SJSA1 (cell line): Measurements from ENCODE around the gene RHBDD1. TPM values are rescaled to one million over a fixed set of nuclear protein-coding genes. Genes with fewer than 3 reads are reported as not detected.
A peak's percentile ranks its signal among the peaks of the same experiment; 100 is the strongest.
"Not testable (repeated sequence)": the region's sequence is repeated elsewhere in the genome, so short reads cannot be mapped to it uniquely, and the experiment has no call there.

Source experiments
- DNase-seq, 2 experiments: peaks; one replicate each; pipeline ENCODE4 v3.0.0-alpha.2; 2015 to 2020; ENCODE audit warnings: low spot score in 2 of 2, low read depth in 1 of 2
- H3K27ac ChIP-seq: fragments of 250-450 bp; sonication (Bioruptor Pico); 2 replicates; pipeline ENCODE4 v1.5.1; 2020; ENCODE audit warnings: mild to moderate bottlenecking, moderate library complexity
- H3K27me3 ChIP-seq: fragments of 250-450 bp; sonication (Bioruptor Pico); replicated peaks from 2 replicates; pipeline ENCODE4 v1.5.1; 2020; ENCODE audit warnings: mild to moderate bottlenecking, moderate library complexity
- H3K36me3 ChIP-seq: fragments of 250-450 bp; sonication (Bioruptor Pico); 2 replicates; pipeline ENCODE4 v1.5.1; 2020; ENCODE audit warnings: mild to moderate bottlenecking
- H3K4me1 ChIP-seq: fragments of 250-450 bp; sonication (Bioruptor Pico); replicated peaks from 2 replicates; pipeline ENCODE4 v1.6.1; 2021; ENCODE audit warnings: mild to moderate bottlenecking
- H3K4me3 ChIP-seq: fragments of 250-450 bp; sonication (Bioruptor Pico); 2 replicates; pipeline ENCODE4 v1.5.1; 2020; ENCODE audit warnings: mild to moderate bottlenecking
- H3K9me3 ChIP-seq: fragments of 250-450 bp; sonication (Bioruptor Pico); replicated peaks from 2 replicates; pipeline ENCODE4 v1.5.1; 2020; ENCODE audit warnings: mild to moderate bottlenecking
- total RNA-seq: library from RNA; depleted of rRNA; stranded (reverse); fragments of >200 nt; shearing (Covaris generic); gene quantifications from 2 replicates; pipeline ENCODE4 v1.2.3, GENCODE V29; 2014

The RHBDD1 gene
- total RNA-seq, 1 experiment from 2014 or later = 10.1 TPM

DNA sequence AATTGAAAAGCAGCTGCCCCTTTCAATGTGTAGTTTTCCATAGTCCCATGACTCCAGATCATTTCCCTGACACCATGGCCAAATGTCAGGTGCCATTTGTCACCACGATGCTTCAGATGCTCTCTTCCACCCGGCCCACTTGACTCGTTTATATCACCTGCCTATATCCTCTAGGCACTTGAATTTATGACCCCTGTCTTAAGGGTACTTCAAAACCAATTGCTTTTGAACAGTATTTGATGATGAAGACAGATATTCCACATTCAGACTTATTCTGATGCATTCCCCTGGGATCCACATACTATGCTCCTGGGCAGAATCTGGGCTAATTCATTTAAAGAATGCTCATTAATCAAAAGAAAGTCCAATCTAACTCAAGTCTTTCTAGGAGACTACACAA, 16.9 kb upstream of the RHBDD1 start:
- no peaks in the 10 kb centered on the region; the same call in 1 of the 2 replicates for H3K27me3 ChIP-seq

DNA sequence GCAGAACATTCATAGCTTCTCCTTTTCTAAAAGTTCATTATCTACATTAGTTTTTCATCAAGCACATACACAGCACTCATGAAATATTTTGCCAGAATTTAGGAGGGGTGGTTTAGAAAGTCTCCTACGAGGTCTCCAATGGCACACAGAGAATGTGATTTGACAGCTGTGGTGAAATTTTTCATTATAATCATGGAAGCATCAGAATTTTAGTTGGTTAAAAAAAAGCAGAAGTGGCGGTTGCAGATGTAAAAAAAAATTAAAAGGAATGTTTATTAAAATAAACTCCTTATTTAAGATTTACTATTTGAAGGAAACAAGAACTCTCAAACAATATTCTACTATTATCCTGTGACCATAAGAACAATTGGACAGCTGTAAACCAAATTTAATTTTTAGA, 10.8 kb upstream of the RHBDD1 start:
- DNase-seq = no peak
- H3K4me1 ChIP-seq = no peaks in the 10 kb centered on the region
- no peaks in the 10 kb centered on the region for H3K9me3 ChIP-seq
- H3K36me3 ChIP-seq = no peaks in the 10 kb centered on the region
- H3K27me3 ChIP-seq = no peaks in the 10 kb centered on the region
- H3K4me3 ChIP-seq = no peak overlapping the region
- no peak overlapping the region for H3K27ac ChIP-seq

More for the DNA sequence above, 16.9 kb upstream of the RHBDD1 start:
- H3K27ac ChIP-seq = no peak overlapping the region
- no peaks in the 10 kb centered on the region; the same call in 1 of the 2 replicates for H3K36me3 ChIP-seq
- H3K9me3 ChIP-seq = no peaks in the 10 kb centered on the region
- no peak overlapping the region for H3K4me3 ChIP-seq
- DNase-seq = no peak
- no peaks in the 10 kb centered on the region for H3K4me1 ChIP-seq

DNA sequence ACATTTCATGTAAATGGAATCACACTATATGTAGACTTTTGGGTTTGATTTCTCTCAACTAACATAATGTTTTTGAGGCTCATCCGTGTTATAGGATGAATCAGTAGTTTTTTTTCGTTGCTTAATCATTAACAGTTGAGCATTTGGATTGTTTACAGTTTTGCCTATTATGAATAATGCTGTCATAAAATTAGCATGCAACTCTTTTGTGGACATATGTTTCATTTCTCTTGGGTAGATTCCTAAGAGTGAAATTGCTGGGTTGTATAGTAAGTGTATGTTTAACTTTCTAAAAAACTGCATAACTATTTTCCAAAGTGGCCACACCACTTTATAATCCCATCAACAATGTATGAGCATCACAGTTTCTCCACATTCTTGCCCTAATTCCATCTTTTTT, 7.7 kb upstream of the RHBDD1 start:
- no peak for DNase-seq
- Histone ChIP-seq H3K9me3 (no peaks in the 10 kb centered on the region), H3K27me3 (no peaks in the 10 kb centered on the region), H3K4me1 (no peaks in the 10 kb centered on the region), H3K27ac (no peak overlapping the region), H3K36me3 (no peaks in the 10 kb centered on the region), H3K4me3 (no peak overlapping the region)

DNA sequence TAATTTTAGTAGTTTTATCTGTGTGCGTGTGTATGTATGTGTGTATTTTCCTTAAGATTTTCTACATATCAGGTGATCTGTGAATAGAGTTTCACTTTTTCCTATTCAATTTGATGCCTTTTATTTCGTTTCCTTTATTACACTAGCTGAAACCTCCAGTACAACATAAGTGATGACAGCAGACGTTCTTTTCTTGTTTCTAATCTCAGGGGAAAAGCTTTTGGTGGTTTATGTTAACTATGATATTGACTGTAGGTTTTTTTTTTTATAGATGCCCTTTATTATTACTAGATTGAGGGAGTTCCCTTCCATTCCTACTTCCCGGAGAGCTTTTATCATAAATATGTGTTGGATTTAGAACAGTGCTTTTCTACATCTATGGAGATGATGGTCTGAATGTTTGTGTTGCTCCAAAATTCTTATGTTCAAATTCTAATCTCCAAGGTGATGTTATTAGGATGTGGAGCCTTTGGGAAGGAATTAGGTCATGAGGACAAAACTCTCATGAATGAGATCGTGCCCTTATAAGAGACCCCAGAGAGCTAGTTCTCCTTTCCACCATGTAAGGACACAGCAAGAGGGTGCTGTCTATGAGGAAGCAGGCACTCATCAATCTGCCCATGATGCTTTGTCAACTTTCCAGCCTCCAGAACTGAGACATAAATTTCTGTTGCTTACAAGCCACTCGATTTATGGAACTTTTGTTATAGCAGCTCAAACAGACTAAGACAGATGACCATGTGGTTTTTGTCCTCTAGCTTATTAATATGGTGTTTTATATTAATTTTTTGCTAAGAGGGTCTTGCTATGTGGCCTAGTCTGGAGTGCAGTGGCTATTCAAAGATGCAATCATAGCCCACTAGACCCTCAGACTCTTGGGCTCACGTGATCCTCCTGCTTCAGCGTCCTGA, 5.9 kb upstream of the RHBDD1 start:
- no peak overlapping the region for H3K27ac ChIP-seq
- no peaks in the 10 kb centered on the region for H3K36me3 ChIP-seq
- no peaks in the 10 kb centered on the region for H3K9me3 ChIP-seq
- no peak for DNase-seq
- H3K27me3 ChIP-seq = no peaks in the 10 kb centered on the region
- no peaks in the 10 kb centered on the region for H3K4me1 ChIP-seq
- no peak overlapping the region for H3K4me3 ChIP-seq

DNA sequence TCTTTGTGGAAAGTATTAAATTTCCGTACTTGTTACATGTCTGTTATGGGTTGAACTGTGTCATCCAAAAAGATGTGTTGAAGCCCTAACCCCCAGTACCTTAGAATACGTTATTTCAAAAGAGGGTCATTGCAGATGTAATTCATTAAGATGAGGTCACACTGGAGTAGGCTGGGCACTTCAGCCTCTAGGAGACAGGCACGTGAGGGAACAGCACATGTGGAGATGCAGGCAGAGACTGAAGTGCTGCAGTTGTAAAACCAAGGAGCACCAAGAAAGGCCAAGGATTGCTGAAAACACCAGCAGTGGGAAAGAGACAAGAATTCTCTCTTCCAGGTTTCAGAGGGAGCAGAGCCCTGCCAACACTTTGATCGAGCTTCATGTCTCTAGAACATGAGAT, 4.6 kb upstream of the RHBDD1 start:
- no peak for DNase-seq
- peaks cover 3% of the 10 kb centered on the region; the same call in 1 of the 2 replicates for H3K9me3 ChIP-seq
- peaks cover 6% of the 10 kb centered on the region for H3K4me1 ChIP-seq
- no peak overlapping the region for H3K27ac ChIP-seq
- H3K4me3 ChIP-seq = no peak overlapping the region
- H3K36me3 ChIP-seq = peaks cover 3% of the 10 kb centered on the region; the same call in 1 of the 2 replicates
- no peaks in the 10 kb centered on the region for H3K27me3 ChIP-seq

DNA sequence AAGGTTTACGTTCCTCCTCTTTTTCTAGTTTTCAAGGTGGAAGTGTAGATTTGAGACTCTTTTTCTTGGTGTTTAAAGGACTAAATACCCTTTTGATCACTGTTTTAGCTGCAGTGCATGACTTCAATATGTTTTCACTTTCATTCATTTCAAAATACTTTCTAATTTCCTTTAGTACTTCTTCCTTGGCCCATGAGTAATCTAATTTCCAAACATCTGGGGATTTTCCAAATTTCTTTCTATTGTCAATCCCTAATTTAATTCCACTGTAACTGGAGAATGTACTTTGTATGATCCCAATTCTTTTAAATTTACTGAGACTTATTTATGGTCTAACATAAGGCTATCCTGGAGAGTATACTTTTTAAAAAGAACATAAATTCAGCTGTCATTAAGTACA, 3.8 kb upstream of the RHBDD1 start:
- no peak overlapping the region for H3K4me3 ChIP-seq
- no peak overlapping the region for H3K27ac ChIP-seq
- H3K27me3 ChIP-seq = no peaks in the 10 kb centered on the region
- peaks cover 3% of the 10 kb centered on the region; the same call in 1 of the 2 replicates for H3K9me3 ChIP-seq
- H3K4me1 ChIP-seq = peaks cover 10% of the 10 kb centered on the region
- peaks cover 3% of the 10 kb centered on the region; the same call in 1 of the 2 replicates for H3K36me3 ChIP-seq
- no peak for DNase-seq

DNA sequence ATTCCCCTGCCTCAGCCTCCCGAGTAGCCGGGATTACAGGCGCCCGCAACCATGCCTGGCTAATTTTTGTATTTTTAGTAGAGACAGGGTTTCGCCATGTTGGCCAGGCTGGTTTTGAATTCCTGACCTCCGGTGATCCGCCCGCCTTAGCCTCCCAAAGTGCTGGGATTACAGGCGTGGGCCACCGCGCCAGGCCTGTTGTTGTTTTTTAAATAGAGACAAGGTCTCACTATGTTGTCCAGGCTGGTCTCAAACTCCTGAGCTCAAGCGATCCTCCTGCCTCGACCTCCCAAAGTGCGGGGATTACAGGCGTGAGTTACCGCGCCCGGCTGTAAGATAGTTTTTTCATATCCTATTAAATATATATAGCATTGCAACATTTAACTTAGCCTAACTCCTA, 974 bp upstream of the RHBDD1 start:
- H3K27ac ChIP-seq, H3K9me3 ChIP-seq, H3K27me3 ChIP-seq, DNase-seq, H3K4me3 ChIP-seq: not testable (repeated sequence)
- H3K4me1 ChIP-seq = peaks cover 27% of the 10 kb centered on the region
- H3K36me3 ChIP-seq = peaks cover 11% of the 10 kb centered on the region

DNA sequence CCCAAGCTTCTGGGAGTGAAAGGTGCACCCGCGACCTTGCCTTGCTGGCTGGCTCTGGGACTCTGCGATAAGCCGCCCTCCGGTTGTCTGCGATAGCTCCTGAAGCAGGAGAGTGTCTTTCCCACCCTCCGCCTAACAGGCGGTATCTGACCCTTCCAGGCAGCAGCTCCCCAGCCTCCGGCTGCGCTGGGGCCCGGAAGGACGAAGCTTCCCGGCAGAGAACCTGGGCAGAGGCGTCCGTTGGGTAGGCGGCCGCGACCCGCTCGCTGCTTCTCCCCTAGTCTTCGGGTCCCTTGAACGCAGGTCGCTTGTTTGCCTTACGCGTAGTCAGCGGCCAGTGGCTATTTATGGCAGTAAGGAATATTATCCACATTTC, 446 bp upstream of the RHBDD1 start:
- H3K27me3 ChIP-seq = no peaks in the 10 kb centered on the region
- H3K4me1 ChIP-seq = peaks cover 27% of the 10 kb centered on the region
- peaks cover 3% of the 10 kb centered on the region; the same call in 1 of the 2 replicates for H3K9me3 ChIP-seq
- peaks cover 11% of the 10 kb centered on the region for H3K36me3 ChIP-seq
- H3K4me3 ChIP-seq = peak overlapping the region; percentile 78
- peak overlapping the region; percentile 85 for H3K27ac ChIP-seq
- DNase-seq = peak in 1 of 2 experiments; percentile 43

DNA sequence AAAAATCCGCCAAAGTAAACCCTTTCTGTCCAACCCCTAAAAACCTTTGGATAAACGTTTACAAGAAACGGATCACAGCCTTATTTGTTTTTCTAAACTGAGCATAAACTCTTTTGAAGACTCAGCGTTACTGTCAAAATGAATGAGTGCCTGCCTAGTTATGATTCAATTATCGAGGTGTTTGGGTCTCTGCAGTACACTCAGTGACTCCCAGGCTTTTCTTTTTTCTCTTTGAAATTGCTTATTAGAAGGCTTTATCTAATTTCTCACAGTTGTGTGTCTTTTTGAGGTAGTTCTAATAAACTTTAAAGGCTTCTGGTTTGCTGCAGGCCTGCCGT, 663 bp downstream of the RHBDD1 start:
- Histone ChIP-seq H3K36me3 (peaks cover 11% of the 10 kb centered on the region), H3K27ac (peak overlapping the region; percentile 85), H3K9me3 (peaks cover 3% of the 10 kb centered on the region; the same call in 1 of the 2 replicates), H3K27me3 (no peaks in the 10 kb centered on the region), H3K4me1 (peaks cover 27% of the 10 kb centered on the region), H3K4me3 (peak overlapping the region; percentile 78)
- DNase-seq = no peak

DNA sequence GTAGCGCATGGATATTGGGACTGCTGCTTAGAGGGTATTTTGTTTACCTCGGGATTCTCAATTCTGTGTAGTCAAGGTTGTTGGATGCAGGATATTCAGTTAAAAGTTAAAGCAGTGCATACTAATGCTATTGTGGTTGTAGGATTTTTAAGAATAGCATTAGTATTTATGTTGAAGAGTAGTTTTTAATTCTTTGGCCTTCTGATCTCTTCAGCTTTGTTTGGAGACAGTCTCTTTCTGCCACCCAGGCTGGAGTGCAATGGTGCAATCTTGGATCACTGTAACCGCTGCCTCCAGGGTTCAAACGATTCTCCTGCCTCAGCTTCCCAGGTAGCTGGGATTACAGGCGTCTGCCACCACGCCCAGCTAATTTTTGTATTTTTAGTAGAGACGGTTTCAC, 1.5 kb downstream of the RHBDD1 start:
- Histone ChIP-seq H3K4me3 (no peak overlapping the region), H3K36me3 (peaks cover 11% of the 10 kb centered on the region), H3K27me3 (no peaks in the 10 kb centered on the region), H3K9me3 (peaks cover 3% of the 10 kb centered on the region; the same call in 1 of the 2 replicates), H3K4me1 (peaks cover 27% of the 10 kb centered on the region), H3K27ac (no peak overlapping the region)
- no peak for DNase-seq

DNA sequence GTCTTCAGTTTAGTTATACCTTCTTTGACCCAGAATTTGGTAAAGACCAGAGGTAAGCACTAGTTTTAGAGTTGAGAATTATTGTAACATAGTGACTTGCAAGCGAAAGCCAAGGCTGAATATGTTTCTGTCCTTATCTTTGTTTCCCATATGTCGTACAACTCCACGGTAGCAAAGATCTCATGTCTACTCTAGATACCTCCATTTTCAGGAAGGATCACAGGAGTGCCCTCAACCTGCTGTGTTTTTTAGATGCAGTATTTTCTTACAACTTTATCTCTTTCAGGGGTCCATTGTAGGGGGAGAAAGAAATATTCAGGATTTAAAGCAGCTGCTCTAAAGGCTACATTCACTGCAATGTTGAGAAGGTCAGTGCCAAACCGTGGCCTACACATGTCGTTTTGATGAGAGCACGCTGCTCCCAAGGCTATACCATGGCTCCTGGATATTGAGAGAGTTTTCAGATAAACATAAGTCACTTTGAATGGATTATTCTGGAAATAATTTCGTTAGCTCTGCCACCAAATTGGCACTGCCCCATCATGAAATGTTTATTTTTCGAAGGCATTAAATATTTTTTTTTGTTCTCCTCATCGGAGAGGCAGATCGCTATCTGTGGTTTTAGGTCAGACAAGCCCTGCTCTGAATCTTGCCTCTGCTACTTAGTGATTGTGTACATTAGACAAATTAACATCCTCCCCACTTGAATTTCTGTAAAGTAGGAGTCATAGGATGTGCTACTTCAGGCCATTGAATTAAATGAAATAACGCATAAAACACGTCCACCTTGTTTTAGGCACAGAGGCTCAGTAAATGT, 2.1 kb downstream of the RHBDD1 start:
- Histone ChIP-seq H3K9me3 (peaks cover 6% of the 10 kb centered on the region; the same call in 1 of the 2 replicates), H3K4me3 (no peak overlapping the region), H3K36me3 (peaks cover 11% of the 10 kb centered on the region), H3K4me1 (peaks cover 27% of the 10 kb centered on the region), H3K27ac (no peak overlapping the region), H3K27me3 (no peaks in the 10 kb centered on the region)
- no peak for DNase-seq

DNA sequence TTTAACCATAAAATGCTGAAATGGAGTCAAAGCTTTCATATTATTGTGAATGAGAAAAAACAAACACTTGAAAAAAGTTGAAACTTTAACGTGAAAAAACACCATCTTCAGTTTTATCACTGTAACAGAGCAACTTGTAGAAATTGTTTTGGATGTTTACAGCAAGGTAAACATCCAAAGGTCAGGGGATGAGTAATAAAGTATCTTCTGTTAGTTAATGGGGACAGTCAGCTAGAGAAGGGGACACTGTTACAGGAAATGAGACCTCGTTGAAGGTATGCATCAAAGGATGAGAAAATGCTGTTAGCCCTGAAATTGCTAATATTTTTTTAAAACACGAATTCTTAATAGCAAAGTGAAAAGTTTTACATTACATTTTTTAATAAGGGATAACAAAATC, 2.9 kb downstream of the RHBDD1 start:
- H3K4me1 ChIP-seq = peaks cover 27% of the 10 kb centered on the region
- peaks cover 11% of the 10 kb centered on the region for H3K36me3 ChIP-seq
- no peak for DNase-seq
- no peak overlapping the region for H3K4me3 ChIP-seq
- H3K27ac ChIP-seq = no peak overlapping the region
- H3K9me3 ChIP-seq = peaks cover 6% of the 10 kb centered on the region; the same call in 1 of the 2 replicates
- H3K27me3 ChIP-seq = no peaks in the 10 kb centered on the region

DNA sequence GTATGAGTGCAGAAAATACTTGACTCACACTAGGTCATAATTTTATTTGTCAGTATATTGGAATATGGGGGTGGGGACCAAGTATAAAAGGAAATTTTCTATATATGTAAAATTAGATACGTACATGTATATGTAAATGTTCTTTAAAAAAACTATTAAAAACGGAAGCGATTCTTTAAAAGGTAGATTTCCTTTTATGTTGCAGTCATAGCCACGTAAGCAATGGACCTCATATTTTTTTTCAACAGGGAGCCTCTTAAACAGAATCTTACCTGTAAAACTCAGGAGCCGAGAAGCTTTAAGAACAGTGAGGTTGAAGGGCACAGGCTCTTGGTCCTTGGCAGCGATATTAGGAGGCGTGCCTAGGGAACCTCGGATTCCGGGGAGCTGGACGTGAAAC, 3.3 kb downstream of the RHBDD1 start:
- no peak for DNase-seq
- H3K4me3 ChIP-seq = no peak overlapping the region
- H3K27ac ChIP-seq = no peak overlapping the region
- peaks cover 6% of the 10 kb centered on the region; the same call in 1 of the 2 replicates for H3K9me3 ChIP-seq
- peaks cover 11% of the 10 kb centered on the region for H3K36me3 ChIP-seq
- no peaks in the 10 kb centered on the region for H3K27me3 ChIP-seq
- H3K4me1 ChIP-seq = peaks cover 27% of the 10 kb centered on the region

DNA sequence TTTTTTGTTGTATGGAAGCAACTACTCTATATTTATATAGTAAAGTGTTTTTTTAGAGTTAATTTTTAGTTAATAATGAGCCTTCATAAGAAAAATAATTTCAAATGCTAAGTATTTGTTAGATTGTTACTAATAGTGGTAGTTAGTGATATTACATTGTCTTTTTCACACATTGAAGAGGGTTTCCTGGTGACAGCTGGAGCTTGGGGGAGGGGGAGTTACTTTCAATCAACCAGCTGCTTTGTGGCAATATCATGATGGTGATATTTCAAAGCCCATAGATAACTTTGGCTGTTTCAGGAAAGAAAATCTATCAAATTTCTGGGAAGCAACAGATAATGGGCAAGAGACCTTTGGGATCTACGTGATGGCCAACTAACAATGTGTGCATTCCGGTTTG, 4.1 kb downstream of the RHBDD1 start:
- H3K4me1 ChIP-seq = peaks cover 27% of the 10 kb centered on the region
- no peak for DNase-seq
- peaks cover 6% of the 10 kb centered on the region; the same call in 1 of the 2 replicates for H3K9me3 ChIP-seq
- H3K4me3 ChIP-seq = no peak overlapping the region
- no peak overlapping the region for H3K27ac ChIP-seq
- H3K36me3 ChIP-seq = peaks cover 11% of the 10 kb centered on the region
- no peaks in the 10 kb centered on the region for H3K27me3 ChIP-seq
